A673 (cell line): Measurements from ENCODE around the gene PMVK.

Experiments
- EZH2 ChIP-seq: fragments of 200-600 bp; sonication (generic); IDR thresholded peaks from 2 replicates; pipeline ENCODE4 v1.6.1; 2017; ENCODE audit warnings: borderline replicate concordance, low read depth, mild to moderate bottlenecking, mixed read lengths, antibody characterized with exemption, low read length; ENCODE audit not compliant: poor library complexity, severe bottlenecking
- TF ChIP-seq, protein P1 (sequence below): fragments of 300-800, 200-600 bp; sonication (generic); conservative IDR thresholded peaks from 2 replicates; pipeline ENCODE4 v1.5.1; 2017; ENCODE audit warnings: low read depth, mild to moderate bottlenecking, antibody characterized with exemption, low read length, moderate library complexity, mixed read lengths

DNA sequence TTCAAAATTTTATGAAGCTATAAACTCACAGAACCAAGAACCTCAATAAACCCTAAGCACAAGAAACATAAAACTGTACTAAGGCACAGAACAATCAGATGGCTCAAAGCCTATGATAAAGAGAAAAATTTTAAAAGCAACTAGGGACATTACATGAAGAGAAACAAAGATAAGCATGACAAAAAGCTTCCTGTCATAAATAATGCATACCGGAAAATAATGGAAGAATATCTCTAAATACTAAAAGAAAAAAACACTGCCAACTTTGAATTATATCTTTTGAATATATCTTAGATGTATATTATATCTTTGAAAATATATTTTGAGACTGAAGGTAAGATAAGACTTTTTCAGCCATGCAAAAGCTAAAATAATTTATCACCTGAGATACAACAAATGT is 45.1 kb downstream of the PMVK start:
- TF ChIP-seq, protein P1, sequence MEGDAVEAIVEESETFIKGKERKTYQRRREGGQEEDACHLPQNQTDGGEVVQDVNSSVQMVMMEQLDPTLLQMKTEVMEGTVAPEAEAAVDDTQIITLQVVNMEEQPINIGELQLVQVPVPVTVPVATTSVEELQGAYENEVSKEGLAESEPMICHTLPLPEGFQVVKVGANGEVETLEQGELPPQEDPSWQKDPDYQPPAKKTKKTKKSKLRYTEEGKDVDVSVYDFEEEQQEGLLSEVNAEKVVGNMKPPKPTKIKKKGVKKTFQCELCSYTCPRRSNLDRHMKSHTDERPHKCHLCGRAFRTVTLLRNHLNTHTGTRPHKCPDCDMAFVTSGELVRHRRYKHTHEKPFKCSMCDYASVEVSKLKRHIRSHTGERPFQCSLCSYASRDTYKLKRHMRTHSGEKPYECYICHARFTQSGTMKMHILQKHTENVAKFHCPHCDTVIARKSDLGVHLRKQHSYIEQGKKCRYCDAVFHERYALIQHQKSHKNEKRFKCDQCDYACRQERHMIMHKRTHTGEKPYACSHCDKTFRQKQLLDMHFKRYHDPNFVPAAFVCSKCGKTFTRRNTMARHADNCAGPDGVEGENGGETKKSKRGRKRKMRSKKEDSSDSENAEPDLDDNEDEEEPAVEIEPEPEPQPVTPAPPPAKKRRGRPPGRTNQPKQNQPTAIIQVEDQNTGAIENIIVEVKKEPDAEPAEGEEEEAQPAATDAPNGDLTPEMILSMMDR: no peak
- no peak for TF ChIP-seq EZH2
